ENCODE data around the gene ACTR5. TPM values are rescaled to one million over a fixed set of nuclear protein-coding genes. Genes with fewer than 3 reads are reported as not detected.

The ACTR5 gene
- total and polyA plus RNA-seq, 2 donors (not counting 3 experiments of a cell fraction or from before 2014, with no cell fraction given): 8.8 to 11.3 TPM

GRCh38 chr20:38745757-38746156 lies 2.5 kb upstream of the ACTR5 start:
- no peaks in the 10 kb centered on the region for H3K36me3 ChIP-seq (ENCODE audit: control insufficient read depth in 2 of 2, extremely low read depth in 1 of 2, insufficient read depth in 2 of 2, low read length in 2 of 2)
- H3K9me3 ChIP-seq (replicated peaks; ENCODE audit: control insufficient read depth, insufficient read depth, low read length): no peaks in the 10 kb centered on the region
- no peak overlapping the region for H3K9ac ChIP-seq (replicated peaks; ENCODE audit: extremely low read depth, insufficient read depth, low read length)
- H3K4me2 ChIP-seq (ENCODE audit: insufficient read depth, low read length): no peak overlapping the region
- H3K9me1 ChIP-seq (replicated peaks; ENCODE audit: control insufficient read depth, extremely low read depth, insufficient read depth, low read length): no peaks in the 10 kb centered on the region
- no TSS peak for BruUV-seq (replicated peaks)
- ChIA-PET POLR2A (no interaction called here), CTCF (interaction anchor here (2.6 kb wide), 1 partner anchor 15 kb away, joined by 8 read pairs; no protein-coding TSS in a partner anchor)
- dilution Hi-C loops (cut with MboI; ENCODE audit: extremely low pct_ligation_motif_present, low sequenced_read_pairs) (no loop called here), intact Hi-C loops (cut with micrococcal nuclease) (loop anchor here (5.0 kb wide), 1 partner anchor 302 kb away; no protein-coding TSS in a partner anchor)
- FAIRE-seq (no peak), DNase-seq (ENCODE audit: low read depth, low spot score) (no peak)
- peaks cover 2% of the 10 kb centered on the region for H3K79me2 ChIP-seq (ENCODE audit: control insufficient read depth, insufficient read depth, low read length)
- no peak overlapping the region for H3K4me3 ChIP-seq (replicated peaks in 1 of 3; ENCODE audit: insufficient read depth in 1 of 3, low read depth in 1 of 3, low read length in 3 of 3)
- peaks cover 12 to 20% of the 10 kb centered on the region in 2 experiments for H3K27me3 ChIP-seq (ENCODE audit: control insufficient read depth in 2 of 2, insufficient read depth in 2 of 2, low read length in 2 of 2)
- H3K27ac ChIP-seq (ENCODE audit: insufficient read depth, low read depth, low read length): no peak overlapping the region
- TF ChIP-seq EZH2 (IDR thresholded peaks at IDR 0.05; ENCODE audit: borderline replicate concordance, low read depth, low read length, severe bottlenecking): no peak
- TF ChIP-seq MYC (IDR thresholded peaks at IDR 0.05; ENCODE audit: low read depth, low read length): no peak
- no peak for TF ChIP-seq FOS (IDR thresholded peaks at IDR 0.05; ENCODE audit: borderline replicate concordance, insufficient read depth, low read length)
- TF ChIP-seq CTCF (IDR thresholded peaks at IDR 0.05; ENCODE audit: extremely low read depth in 1 of 2, insufficient read depth in 1 of 2, low read depth in 1 of 2, low read length in 2 of 2): no peak
- no peak for TF ChIP-seq JUN (IDR thresholded peaks at IDR 0.05; ENCODE audit: borderline replicate concordance, insufficient read depth, insufficient read length, low read depth)
- TF ChIP-seq POLR2AphosphoS5 (IDR thresholded peaks at IDR 0.05; ENCODE audit: insufficient read depth, low read depth, low read length): no peak
- no peak for TF ChIP-seq MAX (IDR thresholded peaks at IDR 0.05; ENCODE audit: insufficient read depth, insufficient read length)
- no peak for TF ChIP-seq GATA2 (IDR thresholded peaks at IDR 0.05; ENCODE audit: insufficient read depth, insufficient read length, low read depth, low read length)
- TF ChIP-seq POLR2A (IDR thresholded peaks at IDR 0.05; ENCODE audit: low read depth, low read length): no peak
- H2AFZ ChIP-seq (ENCODE audit: low read depth, low read length): no peak overlapping the region
- H3K4me1 ChIP-seq (ENCODE audit: control insufficient read depth, extremely low read depth, insufficient read depth, low read length): peaks cover 6% of the 10 kb centered on the region
- no peaks in the 10 kb centered on the region for H4K20me1 ChIP-seq (replicated peaks; ENCODE audit: control insufficient read depth, extremely low read depth, insufficient read depth, low read length)
